ENCODE data around the gene C2.

DNA sequence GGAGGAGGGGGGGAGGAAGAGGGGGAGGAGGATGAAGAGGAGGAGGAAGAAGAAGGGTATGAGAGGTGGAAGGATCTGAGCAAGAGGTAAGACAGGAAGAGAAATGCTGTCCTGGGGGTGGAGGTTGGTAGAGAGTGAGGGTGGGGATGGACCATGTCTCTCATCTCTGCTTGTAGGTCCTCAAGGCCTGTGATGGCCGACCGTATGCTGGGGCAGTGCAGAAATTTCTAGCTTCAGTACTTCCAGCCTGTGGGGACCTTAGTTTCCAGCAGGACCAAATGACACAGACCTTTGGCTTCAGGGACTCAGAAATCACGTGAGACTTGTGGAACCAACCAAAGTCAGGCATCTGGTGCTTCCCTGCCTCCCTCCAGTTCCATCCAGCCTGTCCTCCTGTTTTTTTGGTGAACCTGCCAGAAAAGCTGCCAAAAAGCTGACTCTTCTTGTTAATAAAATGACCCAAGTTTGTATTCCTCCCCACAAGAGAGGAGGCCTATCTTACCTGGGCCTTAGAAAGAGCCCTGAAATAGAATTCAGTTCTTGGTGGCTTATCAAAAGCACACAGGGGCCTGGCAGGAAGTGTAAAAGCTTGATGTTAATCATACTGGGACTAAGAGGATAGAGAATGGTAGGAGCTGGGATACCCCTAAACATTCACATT lies 51.9 kb downstream of the C2 start:
- TF ChIP-seq POLR2AphosphoS5 (IDR thresholded peaks at IDR 0.05) = no peak
- TF ChIP-seq, protein P1, sequence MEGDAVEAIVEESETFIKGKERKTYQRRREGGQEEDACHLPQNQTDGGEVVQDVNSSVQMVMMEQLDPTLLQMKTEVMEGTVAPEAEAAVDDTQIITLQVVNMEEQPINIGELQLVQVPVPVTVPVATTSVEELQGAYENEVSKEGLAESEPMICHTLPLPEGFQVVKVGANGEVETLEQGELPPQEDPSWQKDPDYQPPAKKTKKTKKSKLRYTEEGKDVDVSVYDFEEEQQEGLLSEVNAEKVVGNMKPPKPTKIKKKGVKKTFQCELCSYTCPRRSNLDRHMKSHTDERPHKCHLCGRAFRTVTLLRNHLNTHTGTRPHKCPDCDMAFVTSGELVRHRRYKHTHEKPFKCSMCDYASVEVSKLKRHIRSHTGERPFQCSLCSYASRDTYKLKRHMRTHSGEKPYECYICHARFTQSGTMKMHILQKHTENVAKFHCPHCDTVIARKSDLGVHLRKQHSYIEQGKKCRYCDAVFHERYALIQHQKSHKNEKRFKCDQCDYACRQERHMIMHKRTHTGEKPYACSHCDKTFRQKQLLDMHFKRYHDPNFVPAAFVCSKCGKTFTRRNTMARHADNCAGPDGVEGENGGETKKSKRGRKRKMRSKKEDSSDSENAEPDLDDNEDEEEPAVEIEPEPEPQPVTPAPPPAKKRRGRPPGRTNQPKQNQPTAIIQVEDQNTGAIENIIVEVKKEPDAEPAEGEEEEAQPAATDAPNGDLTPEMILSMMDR (IDR thresholded peaks at IDR 0.05 in 8 of 11, conservative IDR thresholded peaks at IDR 0.05 in 3 of 11) = no peak
- no peak for TF ChIP-seq POLR2A (IDR thresholded peaks at IDR 0.05)
